Measurements from ENCODE around the gene DUXB. TPM values are rescaled to one million over a fixed set of nuclear protein-coding genes. Genes with fewer than 3 reads are reported as not detected.

DUXB gene, protein sequence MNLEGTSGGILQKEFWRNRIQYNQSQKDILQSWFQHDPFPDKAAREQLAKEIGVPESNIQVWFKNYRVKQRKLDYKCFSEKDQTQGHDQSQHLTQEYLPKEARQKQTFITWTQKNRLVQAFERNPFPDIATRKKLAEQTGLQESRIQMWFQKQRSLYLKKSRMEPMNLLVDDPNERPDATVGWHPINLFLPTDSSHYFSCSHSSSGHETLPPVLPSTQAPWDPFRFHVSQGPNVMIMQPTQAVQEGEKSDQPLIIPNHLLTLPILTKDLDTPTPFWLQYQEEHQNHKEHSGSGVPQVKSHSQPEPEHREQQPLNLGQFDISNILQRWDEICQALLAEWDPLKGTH
- total RNA-seq = not detected
- long read RNA-seq, donor 1 = 0 reads
- long read RNA-seq, donor 2 = 0 reads

DNA sequence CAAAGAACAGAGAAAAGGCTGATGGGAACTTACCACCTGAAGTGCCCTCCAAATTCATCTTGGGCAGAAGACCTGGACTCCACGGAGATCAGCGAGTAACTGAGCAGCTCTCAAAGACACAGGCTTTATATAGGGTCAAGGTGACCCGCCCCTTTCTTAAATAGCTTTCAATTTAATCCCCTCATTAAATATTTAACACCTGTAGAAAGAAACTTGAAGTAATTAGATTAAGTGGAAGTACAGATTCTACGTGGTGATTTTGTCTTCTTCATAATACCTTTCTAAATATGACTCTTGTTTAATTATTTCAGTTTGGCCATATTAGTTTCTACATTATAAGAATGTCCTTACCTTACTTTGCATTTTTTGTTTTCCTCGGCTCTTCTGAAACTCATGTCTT, at the start of gene DUXB:
Gene DUXB, minus strand, starts transcription at position 101 of the 400 bp plus-strand sequence. Its CDS starts 43 bp downstream, at position 58.
- DNase-seq (ENCODE audit: low spot score) = no peak
- intact Hi-C loops (cut with DNase I) = no loop called here

DNA sequence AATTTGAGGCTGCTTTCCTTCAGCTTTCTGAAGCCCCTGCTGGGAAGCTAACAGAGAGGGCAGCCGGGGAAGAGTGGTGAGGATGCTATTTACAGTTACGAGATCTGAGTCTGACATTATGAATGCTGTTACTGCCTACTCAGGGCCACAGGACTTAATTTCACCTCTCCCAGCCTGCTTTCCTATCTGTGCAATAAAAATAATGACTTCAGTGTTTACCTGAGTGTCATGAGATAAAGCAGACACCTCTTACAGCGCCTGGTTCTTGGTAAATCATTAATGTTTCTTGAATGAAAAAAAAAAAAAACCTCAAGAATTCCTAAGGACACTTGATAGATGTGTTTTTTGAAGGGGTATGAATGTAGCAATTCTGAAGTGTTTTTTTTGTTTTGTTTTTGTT, 49.3 kb upstream of the DUXB start:
- DNase-seq (ENCODE audit: low spot score) = no peak
- intact Hi-C loops (cut with DNase I) = loop anchor here in 1 of 2 donors (10.0 kb wide), 1 partner anchor 96 kb away; no protein-coding TSS in a partner anchor

DNA sequence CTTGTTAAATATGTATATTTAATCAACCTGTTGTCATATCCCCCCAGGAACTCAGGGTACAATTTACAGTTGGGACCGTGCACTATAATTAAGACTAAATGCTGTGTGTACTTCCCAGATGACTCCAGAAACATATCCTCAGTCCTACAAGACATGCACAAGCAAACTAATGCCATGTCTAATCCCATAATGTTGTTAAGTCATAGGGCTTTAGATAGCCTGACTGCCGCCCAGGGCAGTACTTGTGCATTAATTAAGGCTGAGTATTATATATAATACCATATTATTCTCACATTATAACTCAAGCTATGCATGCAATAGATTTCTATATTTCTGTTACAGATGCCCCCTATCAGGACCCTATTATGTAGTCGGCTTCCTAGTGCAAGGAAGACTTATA, 45.1 kb upstream of the DUXB start:
- intact Hi-C loops (cut with DNase I) = no loop called here
- no peak for DNase-seq (ENCODE audit: low spot score)

DNA sequence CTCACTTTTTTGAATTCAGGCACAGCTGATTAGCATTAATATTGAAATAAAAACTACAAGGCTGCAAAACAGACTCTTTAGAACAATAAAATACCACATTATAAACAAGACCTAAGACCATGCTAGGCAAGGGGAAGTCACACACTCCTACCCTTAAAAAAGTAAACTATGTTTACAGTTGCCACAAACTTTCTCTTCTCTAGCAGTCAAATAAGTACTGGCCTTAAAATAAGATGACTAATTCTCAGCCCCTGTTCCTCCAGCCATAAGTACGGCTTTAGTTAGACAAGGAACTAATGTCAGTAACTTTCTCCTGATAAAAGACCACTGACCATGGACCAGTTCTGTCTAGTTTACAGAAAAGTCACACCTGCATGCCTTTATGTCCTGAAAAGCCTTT, 44.6 kb upstream of the DUXB start:
- no peak for DNase-seq (ENCODE audit: low spot score)
- intact Hi-C loops (cut with DNase I) = no loop called here

DNA sequence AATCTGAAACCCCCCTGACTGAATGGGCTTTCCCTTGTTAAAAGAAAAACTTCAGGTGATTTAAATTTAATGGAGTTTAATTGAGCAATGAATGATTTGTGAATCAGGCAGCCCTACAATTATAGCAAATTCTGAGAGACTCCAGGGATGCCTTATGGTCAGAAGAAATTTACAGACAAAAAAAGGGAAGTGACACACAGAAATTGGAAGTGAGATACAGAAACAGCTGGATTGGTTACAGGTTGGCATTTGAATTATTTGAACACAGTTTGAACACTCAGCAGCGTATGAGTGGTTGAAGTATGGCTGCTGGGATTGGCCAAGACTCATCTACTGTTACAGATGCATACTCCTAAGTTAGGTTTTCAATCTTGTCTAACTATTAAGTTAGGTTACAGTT, 44.0 kb upstream of the DUXB start:
- DNase-seq (ENCODE audit: low spot score) = no peak
- intact Hi-C loops (cut with DNase I) = no loop called here

DNA sequence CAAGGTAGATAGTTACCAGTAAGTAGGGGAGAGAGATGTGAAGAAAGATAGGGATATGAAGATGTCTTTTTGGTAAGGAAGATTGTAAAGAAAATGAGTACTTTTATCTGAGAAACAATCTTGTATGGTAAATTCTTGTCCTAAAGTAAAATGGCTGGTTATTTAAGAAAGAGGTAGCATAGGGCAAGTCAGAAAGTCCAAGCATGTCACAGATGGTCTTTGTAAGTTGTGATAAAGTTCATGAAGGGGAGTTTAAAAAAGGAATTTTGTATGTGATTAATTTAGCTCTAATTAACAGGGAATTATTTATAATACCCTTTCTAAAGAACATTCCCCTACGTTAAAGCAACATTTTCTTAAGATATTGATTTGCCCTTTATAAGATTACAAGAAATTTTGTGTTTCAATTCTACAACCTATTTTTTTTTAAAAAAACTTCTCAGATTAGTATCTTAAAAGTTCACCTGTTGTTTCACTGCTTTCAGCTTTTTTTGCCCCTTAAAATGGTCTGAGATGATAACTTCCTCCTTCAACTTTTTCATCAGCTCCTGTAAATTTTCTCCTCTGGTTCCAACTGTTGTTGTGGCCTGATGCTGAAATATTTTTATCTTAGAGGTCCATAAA, 41.3 kb upstream of the DUXB start:
- intact Hi-C loops (cut with DNase I) = no loop called here
- DNase-seq (ENCODE audit: low spot score) = no peak

DNA sequence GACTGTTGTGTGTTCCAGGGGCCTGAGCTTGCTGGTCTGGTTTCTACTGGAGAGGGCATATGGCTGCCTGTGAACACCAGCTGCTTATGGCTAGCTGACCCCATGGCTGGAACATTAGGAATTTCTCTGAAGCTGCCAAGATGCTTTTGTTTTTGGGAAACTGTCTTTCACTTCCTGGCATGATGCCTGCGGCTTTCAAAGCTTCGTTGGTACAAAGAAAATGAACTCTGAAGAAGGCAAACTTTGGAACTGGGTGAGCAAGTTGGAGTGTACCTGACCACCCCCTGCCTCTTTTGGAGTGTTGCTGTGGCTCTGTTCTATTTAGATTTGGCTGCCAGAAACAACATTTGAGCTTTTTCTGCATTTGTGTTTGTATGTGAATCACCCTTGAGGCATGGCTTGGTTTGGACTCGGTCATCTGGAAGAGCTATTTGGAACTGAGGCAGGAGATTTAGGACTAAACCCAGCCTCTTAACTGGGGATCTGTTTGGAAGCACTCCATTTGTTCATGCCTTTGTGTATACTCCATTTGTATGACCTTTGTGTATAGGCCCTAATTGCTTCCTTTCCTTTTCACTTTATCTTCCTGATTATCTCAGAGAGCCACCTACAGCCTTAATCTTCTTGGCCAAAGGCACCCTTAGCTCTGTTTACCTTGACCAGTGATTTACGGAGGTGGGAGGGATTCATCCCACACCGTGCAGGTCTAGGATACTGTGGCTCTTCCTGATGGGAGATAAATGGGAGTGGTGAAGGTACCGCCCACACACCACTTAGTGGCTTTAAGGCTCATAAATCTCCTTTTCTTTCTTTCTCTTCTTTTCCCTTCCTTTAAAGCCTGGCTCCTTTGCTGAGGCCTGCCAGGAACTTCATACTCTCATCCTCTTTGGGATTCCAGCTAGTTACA, 32.3 kb upstream of the DUXB start:
- no peak for DNase-seq (ENCODE audit: low spot score)
- intact Hi-C loops (cut with DNase I) = no loop called here

DNA sequence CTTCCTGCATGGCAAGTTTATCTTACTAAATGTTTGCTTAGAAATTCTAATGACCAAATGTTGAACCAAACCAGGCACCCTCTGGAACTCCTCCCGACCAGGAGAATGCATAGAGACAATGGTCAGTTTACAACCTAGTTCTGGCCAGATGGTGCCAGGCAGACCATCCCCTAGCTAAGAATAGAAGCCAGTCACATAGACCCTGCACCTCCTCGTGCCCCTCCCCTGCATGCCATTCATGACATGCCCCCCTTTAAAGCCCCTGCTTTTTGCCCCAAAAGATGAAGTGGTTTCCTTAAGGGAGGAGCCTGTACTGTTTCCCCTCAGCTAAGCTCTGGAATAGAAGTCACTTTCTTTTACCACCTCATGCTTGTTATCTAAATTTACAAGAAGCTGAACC, 31.6 kb upstream of the DUXB start:
- no peak for DNase-seq (ENCODE audit: low spot score)
- intact Hi-C loops (cut with DNase I) = no loop called here

DNA sequence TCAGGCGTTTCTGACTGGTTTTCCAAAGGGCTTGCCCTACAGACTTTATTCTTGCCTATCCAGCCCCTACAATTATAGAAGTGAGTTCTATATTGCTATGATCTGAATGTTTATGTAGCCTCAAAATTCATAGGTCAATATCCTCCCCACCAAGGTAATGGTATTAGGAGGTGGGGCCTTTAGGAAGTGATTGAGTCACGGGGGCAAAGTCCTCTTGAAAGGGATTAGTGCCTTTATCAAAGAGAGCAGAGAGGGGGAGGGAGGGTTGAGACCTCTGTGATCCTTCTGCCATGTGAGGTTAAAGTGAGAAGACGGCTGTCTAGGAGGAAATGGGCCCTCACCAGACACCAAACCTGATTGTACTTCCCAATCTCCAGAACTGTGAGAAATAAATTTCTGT, 26.0 kb upstream of the DUXB start:
- intact Hi-C loops (cut with DNase I) = no loop called here
- DNase-seq (ENCODE audit: low spot score) = no peak

DNA sequence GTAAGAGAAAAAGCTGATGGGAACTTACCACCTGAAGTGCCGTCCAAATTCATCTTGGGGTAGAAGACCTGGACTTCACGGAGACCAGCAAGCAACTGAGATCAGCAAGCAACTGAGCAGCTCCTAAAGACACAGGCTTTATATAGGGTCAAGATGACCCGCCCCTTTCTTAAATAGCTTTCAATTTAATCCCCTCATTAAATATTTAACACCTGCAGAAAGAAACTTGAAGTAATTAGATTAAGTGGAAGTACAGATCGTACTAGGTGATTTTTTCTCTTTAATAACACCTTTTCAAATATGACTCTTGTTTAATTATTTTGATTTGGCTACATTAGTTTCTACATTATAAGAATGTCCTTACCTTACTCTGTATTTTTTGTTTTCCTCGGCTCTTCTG, 25.1 kb upstream of the DUXB start, which contains the start of gene CPHXL:
Gene CPHXL, minus strand, starts transcription at position 101 of the 400 bp plus-strand sequence. Its CDS starts 48 bp downstream, at position 53.
- no peak for DNase-seq (ENCODE audit: low spot score)
- intact Hi-C loops (cut with DNase I) = no loop called here

DNA sequence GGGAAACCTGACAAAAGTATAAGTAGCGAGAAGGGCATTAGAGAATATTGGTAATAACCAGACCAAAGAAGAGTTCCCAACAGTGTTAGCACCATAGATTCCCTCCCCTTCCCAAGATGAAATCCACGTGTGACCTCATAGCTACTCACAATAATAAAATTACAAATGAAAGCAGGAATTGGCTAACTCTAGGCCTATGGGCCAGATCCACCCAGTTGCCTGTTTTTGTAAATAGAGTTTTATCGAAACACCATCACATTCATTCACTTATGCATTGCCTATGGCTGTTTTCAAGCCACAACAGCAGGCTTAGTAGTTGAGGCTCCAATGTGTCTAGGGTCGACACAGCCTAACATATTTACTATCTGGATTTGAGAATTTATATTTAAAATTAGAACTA, 17.2 kb upstream of the DUXB start:
- no peak for DNase-seq (ENCODE audit: low spot score)
- intact Hi-C loops (cut with DNase I) = no loop called here

DNA sequence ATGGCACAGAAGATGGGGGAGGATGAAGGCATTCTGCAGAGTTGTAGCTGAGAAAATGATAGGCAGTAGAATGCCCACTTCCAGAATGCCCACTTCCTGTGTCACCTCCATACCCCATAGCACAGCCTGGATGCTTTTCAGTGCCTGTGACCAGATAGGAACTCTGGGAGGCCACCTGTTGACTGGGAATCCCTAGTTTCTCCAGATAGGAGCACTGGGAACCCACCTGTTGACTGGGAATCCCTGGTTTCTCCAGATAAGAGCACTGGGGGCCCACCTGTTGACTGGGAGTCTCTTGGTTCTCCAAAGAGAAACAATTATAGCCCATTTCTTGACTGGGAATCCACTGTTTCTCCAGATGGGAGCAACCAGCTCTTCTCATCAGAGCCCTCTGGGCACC, 13.4 kb upstream of the DUXB start:
- intact Hi-C loops (cut with DNase I) = no loop called here
- DNase-seq (ENCODE audit: low spot score) = no peak

DNA sequence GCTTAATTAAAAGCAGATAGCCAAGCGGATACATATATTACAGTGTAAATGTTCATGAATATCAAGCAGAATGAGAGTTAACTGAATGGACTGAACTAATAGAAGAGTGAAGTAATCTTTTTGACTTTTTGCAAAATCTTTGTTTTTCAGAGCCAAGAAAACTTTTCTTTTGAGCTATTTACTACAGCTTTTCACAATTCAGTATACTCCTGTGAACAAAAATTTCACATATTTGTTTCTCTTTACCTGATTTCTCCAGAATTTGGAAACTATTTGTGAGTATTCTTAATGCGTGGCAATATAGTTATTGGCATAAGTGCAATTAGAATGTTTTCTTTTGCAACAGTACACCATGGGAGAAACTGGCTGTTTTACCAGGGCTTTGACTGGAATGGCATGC, 9.1 kb upstream of the DUXB start:
- DNase-seq (ENCODE audit: low spot score) = no peak
- intact Hi-C loops (cut with DNase I) = no loop called here

DNA sequence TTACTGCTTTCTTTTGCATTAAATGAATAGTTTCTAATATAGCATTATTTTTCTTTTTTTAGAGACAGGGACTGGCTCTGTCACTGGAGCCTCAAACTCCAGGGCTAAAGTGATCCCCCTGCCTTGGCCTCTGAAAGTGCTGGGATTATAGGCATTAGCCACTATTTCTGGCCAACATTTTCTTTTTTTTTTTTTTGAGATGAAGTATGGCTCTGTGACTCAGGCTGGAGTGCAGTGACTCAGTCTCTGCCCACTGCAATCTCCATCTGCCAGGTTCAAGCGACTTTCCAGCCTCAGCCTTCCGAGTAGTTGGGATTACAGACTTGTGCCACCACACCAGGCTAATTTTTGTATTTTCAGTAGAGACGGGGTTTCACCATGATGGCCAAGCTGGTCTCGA, 2.0 kb upstream of the DUXB start:
- DNase-seq (ENCODE audit: low spot score) = no peak
- intact Hi-C loops (cut with DNase I) = no loop called here

DNA sequence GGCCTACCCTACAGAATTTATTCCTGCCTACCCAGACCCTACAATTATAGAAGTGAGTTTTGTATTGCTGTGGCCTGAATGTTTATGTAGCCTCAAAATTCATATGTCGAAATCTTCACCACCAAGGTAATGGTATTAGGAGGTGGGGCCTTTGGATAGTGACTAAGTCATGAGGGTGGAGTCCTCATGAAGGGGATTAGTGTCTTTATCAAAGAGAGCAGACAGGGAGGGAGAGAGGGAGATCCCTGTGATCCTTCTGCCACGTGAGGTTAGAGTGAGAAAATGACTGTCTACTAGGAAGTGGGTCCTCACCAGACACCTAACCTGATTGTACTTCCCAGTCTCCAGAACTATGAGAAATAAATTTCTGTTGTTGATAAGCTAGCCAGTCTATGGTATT, 981 bp upstream of the DUXB start:
- intact Hi-C loops (cut with DNase I) = no loop called here
- no peak for DNase-seq (ENCODE audit: low spot score)

DNA sequence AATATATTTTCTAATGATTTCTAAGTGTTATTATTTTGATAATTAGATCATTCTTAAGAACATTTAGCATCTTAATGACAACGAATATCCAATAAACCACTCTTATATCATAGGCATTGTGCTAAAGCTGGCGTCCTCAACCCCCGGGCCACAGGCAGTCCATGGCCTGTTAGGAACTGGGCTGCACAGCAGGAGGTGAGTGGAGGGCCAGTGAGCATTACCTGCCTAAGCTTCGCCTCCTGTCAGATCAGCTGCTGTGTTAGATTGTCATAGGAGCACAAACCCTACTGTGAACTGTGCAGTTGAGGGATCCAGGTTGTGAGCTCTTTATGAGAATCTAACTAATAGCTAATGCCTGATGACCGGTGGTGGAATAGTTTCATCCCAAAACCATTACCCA, 3.7 kb downstream of the DUXB start:
- intact Hi-C loops (cut with DNase I) = no loop called here
- no peak for DNase-seq (ENCODE audit: low spot score)

DNA sequence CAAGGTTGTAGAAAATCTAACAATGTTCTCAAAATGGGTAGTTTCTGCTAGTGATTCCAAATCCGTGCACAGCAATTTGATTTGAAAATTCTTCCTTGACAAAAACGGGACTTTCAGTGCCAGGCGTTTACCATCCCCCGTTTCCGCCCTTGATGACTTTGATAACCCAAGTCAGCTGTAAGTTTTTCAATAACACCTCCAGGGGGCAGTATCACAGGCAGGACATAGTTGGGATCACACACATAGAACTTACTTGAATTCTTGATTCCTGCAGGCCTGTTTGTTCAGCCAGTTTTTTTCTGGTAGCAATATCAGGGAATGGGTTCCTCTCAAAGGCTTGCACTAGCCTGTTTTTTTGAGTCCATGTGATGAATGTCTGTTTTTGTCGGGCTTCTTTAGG, 5.6 kb downstream of the DUXB start:
- no peak for DNase-seq (ENCODE audit: low spot score)
- intact Hi-C loops (cut with DNase I) = no loop called here

DNA sequence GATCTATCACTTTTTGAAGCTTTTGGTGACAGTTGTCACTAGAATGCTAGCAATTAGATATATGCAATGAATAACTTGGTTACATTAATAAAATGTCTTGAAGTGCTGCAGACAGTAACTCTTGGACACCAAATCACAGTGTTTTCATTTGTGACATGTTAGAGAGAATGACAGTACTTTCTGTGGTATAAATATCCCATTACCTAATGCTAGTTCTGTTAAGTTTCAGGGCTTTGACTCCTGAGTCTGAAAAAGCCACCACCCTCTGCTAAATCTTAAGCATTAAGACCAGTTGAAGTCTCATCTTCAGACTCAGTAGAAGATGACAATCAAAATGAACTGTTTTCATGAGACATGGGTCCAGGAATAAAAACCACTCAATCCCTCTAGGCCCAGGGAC, 13.9 kb downstream of the DUXB start:
- DNase-seq (ENCODE audit: low spot score) = no peak
- intact Hi-C loops (cut with DNase I) = no loop called here

DNA sequence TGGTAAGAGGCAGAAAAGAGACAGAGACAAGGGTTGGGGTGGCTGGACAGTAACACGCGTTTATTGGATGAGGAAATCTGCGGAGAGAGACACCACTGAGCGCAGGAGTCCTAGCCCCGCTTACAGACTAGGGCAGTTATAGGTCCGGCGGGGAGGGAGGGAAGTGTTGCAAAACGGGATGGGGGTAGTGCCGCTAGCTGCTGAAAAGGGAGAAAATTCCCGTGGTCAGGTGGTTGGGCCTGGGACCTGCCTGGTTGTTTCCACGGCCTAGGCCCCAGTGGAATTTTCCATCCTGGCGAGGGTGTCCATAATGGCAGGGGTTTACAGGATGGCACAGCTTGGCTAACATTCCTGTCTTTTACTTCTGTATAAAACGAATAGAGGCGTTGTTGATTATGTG, 19.0 kb downstream of the DUXB start:
- intact Hi-C loops (cut with DNase I) = no loop called here
- no peak for DNase-seq (ENCODE audit: low spot score)

DNA sequence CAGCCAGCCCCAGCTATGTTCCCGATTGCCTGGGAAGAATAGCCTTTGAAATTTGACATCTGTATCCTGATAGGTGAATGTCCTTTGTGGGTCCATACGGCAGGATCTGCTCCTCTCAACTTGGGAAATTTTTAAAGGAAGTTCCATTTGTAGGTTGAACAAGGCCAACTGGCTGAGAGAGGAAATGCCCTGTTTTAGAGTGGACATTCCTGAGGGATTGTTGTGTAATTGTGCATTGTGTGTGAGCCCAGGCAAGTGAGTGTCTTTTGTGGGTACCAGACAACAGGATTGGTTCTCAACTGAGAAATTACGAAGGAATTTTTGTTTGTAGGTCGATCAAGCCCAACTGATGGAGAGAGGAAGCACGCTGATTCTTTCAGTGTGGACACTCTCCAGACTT, 21.9 kb downstream of the DUXB start:
- no peak for DNase-seq (ENCODE audit: low spot score)
- intact Hi-C loops (cut with DNase I) = no loop called here
